HS-27A (cell line): ENCODE data around the gene HILPDA.
"Not testable (repeated sequence)": the region's sequence is repeated elsewhere in the genome, so short reads cannot be mapped to it uniquely, and the experiment has no call there.

Experiments
- DNase-seq: peaks from one replicate; pipeline ENCODE4 v3.0.0-alpha.2; 2012; ENCODE audit warnings: low read depth, missing footprints

Gene HILPDA

GRCh38 chr7:128431754-128432153 is 23.9 kb upstream of the HILPDA start:
- no peak for DNase-seq

GRCh38 chr7:128434413-128435326 is 21.0 kb upstream of the HILPDA start:
- DNase-seq, result no peak

GRCh38 chr7:128435327-128435686 is 20.4 kb upstream of the HILPDA start:
- no peak for DNase-seq

GRCh38 chr7:128437426-128438332 is 18.0 kb upstream of the HILPDA start:
- DNase-seq, result no peak

GRCh38 chr7:128442356-128442755 is 13.3 kb upstream of the HILPDA start:
- no peak for DNase-seq

GRCh38 chr7:128443831-128444600 is 11.7 kb upstream of the HILPDA start:
- no peak for DNase-seq

GRCh38 chr7:128446306-128446705 is 9.4 kb upstream of the HILPDA start:
- no peak for DNase-seq

- DNase-seq, result no peak
Observed at GRCh38 chr7:128447941-128448564, 7.6 kb upstream of the HILPDA start.

GRCh38 chr7:128448751-128449302 is 6.9 kb upstream of the HILPDA start:
- DNase-seq, result no peak

GRCh38 chr7:128450409-128450808 is 5.3 kb upstream of the HILPDA start:
- DNase-seq, result no peak

GRCh38 chr7:128450913-128451312 is 4.8 kb upstream of the HILPDA start:
- DNase-seq, result no peak

GRCh38 chr7:128452552-128452951 is 3.1 kb upstream of the HILPDA start:
- DNase-seq, result no peak

- DNase-seq, result no peak
Observed at GRCh38 chr7:128453836-128454804, 1.6 kb upstream of the HILPDA start.

GRCh38 chr7:128454808-128455542 is 703 bp upstream of the HILPDA start:
- DNase-seq, result no peak

- no peak for DNase-seq
Observed at GRCh38 chr7:128456255-128456725, 612 bp downstream of the HILPDA start.

GRCh38 chr7:128457385-128457784 is 1.7 kb downstream of the HILPDA start:
- not testable (repeated sequence) for DNase-seq

- DNase-seq, result no peak
Observed at GRCh38 chr7:128458956-128459355, 3.3 kb downstream of the HILPDA start.

GRCh38 chr7:128459394-128459878 is 3.8 kb downstream of the HILPDA start:
- DNase-seq, result no peak

- no peak for DNase-seq
Observed at GRCh38 chr7:128462460-128462859, 6.8 kb downstream of the HILPDA start.
